Sigmoid colon (tissue), 7 donors: ENCODE results near the gene AKAP14. TPM values are rescaled to one million over a fixed set of nuclear protein-coding genes. Genes with fewer than 3 reads are reported as not detected.
"Not testable (repeated sequence)": the region's sequence is repeated elsewhere in the genome, so short reads cannot be mapped to it uniquely, and the experiment has no call there.

Experiments
- DNase-seq: peaks from one replicate; pipeline ENCODE4 v3.0.0-alpha.2; 2019
- H3K27ac ChIP-seq, 4 donors: fragments of 200-600 bp; sonication (generic); one replicate each; pipeline ENCODE4 v1.5.1; 2016 to 2019; ENCODE audit warnings: mild to moderate bottlenecking in 1 of 4
- H3K27me3 ChIP-seq, 3 donors: fragments of 200-600 bp; sonication (generic); one replicate each; pipeline ENCODE4 v1.5.1; 2019; ENCODE audit warnings: mild to moderate bottlenecking in 1 of 3
- H3K36me3 ChIP-seq, 4 donors: fragments of 200-600 bp; sonication (generic); one replicate each; pipeline ENCODE4 v1.5.1; 2016 to 2019
- H3K4me1 ChIP-seq, 4 donors: fragments of 200-600 bp; sonication (generic); one replicate each; pipeline ENCODE4 v1.5.1; 2017 to 2019
- H3K4me3 ChIP-seq, 4 donors: fragments of 200-600 bp; sonication (generic); one replicate each; pipeline ENCODE4 v1.5.1; 2017 to 2019; ENCODE audit warnings: mild to moderate bottlenecking in 2 of 4, moderate library complexity in 1 of 4
- H3K9me3 ChIP-seq, 4 donors: fragments of 200-600 bp in 3 of 4; sonication (generic) in 3 of 4; one replicate each; pipeline versions ENCODE4 v1.5.1 to v1.6.1; 2013 to 2019
- EP300 ChIP-seq, 4 donors: sonication (generic); formaldehyde crosslinking; IDR thresholded peaks; one replicate each; pipeline ENCODE4 v1.6.1; 2017; ENCODE audit warnings: antibody characterized with exemption in 4 of 4
- POLR2A ChIP-seq, 2 donors: fragments of 450-650 bp; IDR thresholded peaks; one replicate each; pipeline ENCODE4 v1.6.1; 2016; ENCODE audit warnings: antibody characterized with exemption in 2 of 2, mild to moderate bottlenecking in 2 of 2, moderate library complexity in 2 of 2
- POLR2AphosphoS5 ChIP-seq, 4 donors: sonication (generic); formaldehyde crosslinking; IDR thresholded peaks; one replicate each; pipeline ENCODE4 v1.6.1; 2017; ENCODE audit warnings: antibody characterized with exemption in 4 of 4
- WGBS, 2 donors: extraction: QIAGEN DNeasy Blood & Tissue Kit; methylation state at CpG; one replicate each; pipeline ENCODE4 v1.1.7; 2013; 5-methylcytosine and 5-hydroxymethylcytosine counted together
- intact Hi-C: fragments of 100-400 bp; cut with DNase I; formaldehyde crosslinking; loops from one replicate; pipeline ENCODE4 v1.15.1; 2023
- polyA plus RNA-seq, 3 donors: library from polyadenylated mRNA; stranded (reverse); fragments of 200-250 nt; gene quantifications; one replicate each; pipeline ENCODE4 v1.2.3, GENCODE V29; 2013
- total RNA-seq, 4 donors: library from RNA; depleted of rRNA; stranded (reverse); fragments of >200 nt; gene quantifications; one replicate each; pipeline ENCODE4 v1.1.0, GENCODE V29; 2016
- TF ChIP-seq, protein P1 (sequence below), 4 experiments: fragments of 450-650 bp in 3 of 4; fragments of 200-600 bp in 1 of 4; IDR thresholded peaks; one replicate each; pipeline ENCODE4 v1.5.1; 2016 to 2019; ENCODE audit warnings: antibody characterized with exemption in 4 of 4, mild to moderate bottlenecking in 3 of 4, moderate library complexity in 2 of 4
- donor health status: healthy with polysubstance abuse.
- donor health status: Bipolar disorder and iron deficiency.
- donor health status: healthy.

Gene AKAP14
- total and polyA plus RNA-seq, 7 donors = not detected

DNA sequence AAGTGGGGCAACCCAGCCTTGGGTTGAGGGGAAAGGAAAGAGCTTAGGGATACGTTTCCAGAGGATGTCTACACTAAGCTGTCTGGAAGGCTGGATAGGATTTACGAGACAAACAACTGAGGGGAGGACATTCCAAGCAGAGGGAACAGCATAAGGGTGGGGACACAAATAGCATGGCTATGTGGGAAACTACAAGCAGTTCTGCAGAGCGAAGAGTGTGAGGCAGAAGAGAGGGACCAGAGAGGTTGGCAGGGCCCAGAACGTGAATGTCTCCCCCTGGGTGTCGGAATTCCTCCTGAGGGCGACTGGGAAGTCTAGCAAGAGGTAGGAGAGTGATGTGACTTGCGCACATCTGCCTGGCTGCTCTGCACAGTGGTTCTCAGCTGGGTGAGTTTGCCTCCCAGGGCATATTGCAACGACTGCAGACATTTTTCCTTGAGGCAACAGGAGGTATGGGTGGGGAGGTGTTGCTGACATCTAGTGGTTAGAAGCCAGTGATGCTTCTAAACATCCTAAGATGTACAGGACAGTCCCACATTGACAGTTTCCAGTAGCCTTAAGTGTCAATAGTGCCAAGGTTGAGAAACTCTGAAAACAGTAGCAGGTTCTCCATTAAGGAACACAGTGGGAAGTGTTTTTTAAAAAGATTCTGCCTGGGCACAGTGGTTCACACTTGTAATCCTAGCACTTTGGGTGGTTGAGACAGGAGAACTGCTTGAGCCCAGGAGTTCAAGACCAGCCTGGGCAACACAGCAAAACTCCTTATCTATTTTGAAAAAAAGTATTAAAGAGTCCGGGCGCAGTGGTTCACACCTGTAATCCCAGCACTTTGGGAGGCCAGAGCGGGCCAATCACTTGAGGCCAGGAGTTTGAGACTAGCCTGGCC, 14.9 kb upstream of the AKAP14 start:
- no peak for TF ChIP-seq POLR2AphosphoS5 (IDR thresholded peaks at IDR 0.05)
- TF ChIP-seq, protein P1, sequence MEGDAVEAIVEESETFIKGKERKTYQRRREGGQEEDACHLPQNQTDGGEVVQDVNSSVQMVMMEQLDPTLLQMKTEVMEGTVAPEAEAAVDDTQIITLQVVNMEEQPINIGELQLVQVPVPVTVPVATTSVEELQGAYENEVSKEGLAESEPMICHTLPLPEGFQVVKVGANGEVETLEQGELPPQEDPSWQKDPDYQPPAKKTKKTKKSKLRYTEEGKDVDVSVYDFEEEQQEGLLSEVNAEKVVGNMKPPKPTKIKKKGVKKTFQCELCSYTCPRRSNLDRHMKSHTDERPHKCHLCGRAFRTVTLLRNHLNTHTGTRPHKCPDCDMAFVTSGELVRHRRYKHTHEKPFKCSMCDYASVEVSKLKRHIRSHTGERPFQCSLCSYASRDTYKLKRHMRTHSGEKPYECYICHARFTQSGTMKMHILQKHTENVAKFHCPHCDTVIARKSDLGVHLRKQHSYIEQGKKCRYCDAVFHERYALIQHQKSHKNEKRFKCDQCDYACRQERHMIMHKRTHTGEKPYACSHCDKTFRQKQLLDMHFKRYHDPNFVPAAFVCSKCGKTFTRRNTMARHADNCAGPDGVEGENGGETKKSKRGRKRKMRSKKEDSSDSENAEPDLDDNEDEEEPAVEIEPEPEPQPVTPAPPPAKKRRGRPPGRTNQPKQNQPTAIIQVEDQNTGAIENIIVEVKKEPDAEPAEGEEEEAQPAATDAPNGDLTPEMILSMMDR (IDR thresholded peaks at IDR 0.05) = peak; percentile 10 to 43 (median 26)

DNA sequence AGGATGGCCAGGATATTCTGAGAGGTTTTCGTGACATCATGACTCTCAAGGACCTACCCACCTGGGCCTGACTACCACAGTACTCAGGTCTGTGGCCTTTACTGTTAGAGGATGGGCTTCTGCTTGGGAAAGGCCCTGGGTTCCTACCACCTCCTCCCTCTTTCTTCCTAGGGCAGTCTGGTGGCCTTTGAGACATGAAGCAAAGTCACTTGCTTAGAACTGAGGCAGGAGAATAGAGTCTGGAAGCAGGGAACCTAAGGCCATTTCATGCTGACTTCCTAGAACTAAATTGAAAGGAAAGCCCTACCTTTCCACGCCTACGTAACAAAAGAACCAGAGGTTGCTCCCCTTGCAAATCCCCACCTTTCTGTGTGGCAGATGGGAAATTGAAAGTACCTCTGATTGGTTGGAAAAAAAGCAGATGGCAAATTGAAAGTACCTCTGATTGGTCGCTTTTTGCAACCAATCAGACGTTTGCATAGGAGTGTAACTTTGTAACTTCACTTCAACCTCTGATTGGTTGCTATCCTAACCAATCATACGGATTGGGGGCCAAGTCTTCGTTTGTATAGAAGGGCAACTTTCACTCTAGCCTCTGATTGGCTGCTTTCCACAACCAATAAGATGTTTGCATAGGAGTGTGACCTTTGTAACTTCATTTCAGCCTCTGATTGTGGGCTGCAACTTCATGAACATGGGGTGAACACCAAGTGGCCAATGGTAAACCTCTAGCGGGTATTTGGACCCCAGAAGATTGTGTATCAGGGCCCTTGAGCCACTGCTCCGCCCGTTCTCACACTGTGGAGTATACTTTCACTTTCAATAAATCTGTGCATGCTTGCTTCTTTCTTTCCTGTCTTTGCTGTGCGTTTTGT, 9.9 kb upstream of the AKAP14 start:
- DNase-seq = peak; percentile 9
- TF ChIP-seq, protein P1 (IDR thresholded peaks at IDR 0.05) = no peak
- no peak for TF ChIP-seq POLR2A (IDR thresholded peaks at IDR 0.05)
- TF ChIP-seq EP300 (IDR thresholded peaks at IDR 0.05) = no peak
- TF ChIP-seq POLR2AphosphoS5 (IDR thresholded peaks at IDR 0.05) = no peak
- H3K36me3 ChIP-seq = no peaks in the 10 kb centered on the region
- no peaks in the 10 kb centered on the region for H3K9me3 ChIP-seq
- peaks cover 0 to 4% (median 0%) of the 10 kb centered on the region in 4 donors for H3K4me1 ChIP-seq
- no peak overlapping the region for H3K4me3 ChIP-seq
- H3K27ac ChIP-seq = no peak overlapping the region
- WGBS, 2 donors = 38 to 79% methylated on average over 11 of the region's 11 CpGs
- no peaks in the 10 kb centered on the region for H3K27me3 ChIP-seq
- intact Hi-C loops = no loop called here

More for the DNA sequence above, 14.9 kb upstream of the AKAP14 start:
- Histone ChIP-seq H3K4me3 (no peak overlapping the region), H3K36me3 (peaks cover 0 to 15% (median 2%) of the 10 kb centered on the region in 4 donors), H3K9me3 (no peaks in the 10 kb centered on the region), H3K4me1 (no peaks in the 10 kb centered on the region), H3K27me3 (no peaks in the 10 kb centered on the region), H3K27ac (peak overlapping the region in 1 of 4 donors; percentile 14)
- intact Hi-C loops = no loop called here
- DNase-seq = no peak
- WGBS, 2 donors = 54 to 67% methylated on average over 11 of the region's 11 CpGs

DNA sequence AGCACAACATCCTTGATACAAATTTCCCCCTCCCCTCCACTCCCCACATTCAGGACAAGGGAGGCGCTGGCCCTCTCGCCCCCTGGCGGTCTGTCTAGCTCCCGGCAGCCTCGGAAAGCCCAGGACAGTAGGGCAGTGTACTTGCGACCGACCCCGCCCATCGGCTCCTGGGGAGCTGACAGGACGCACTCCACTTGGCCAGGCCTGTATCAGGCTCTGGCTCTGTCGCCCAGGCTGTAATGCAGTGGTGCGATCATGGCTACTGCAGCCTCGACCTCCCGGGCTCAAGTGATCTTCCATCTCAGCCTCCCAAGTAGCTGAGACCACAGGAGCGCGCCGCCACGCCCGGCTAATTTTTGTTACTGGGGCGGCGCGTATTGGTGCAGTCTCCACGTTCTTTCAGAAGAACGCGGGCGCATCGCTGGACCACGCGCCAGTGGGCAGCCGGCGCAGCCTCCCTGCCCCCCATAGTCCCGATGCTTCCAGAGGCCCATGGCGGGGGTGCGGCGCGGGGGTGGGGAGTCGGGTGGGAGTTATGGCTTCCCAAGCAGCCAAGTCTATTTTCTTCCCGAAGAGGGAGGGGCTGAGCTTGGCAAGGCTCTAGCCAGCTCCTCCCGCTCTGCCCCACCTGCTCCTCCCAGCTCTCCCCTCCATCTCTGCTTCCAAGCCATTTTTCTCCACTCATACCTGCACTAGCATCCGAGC, 7.8 kb upstream of the AKAP14 start:
- Histone ChIP-seq H3K27me3 (no peaks in the 10 kb centered on the region), H3K36me3 (no peaks in the 10 kb centered on the region), H3K4me1 (peaks cover 0 to 4% (median 0%) of the 10 kb centered on the region in 4 donors), H3K9me3 (no peaks in the 10 kb centered on the region), H3K4me3 (peak overlapping the region in 3 of 4 donors; percentile 14 to 39 (median 35)), H3K27ac (no peak overlapping the region)
- 9 to 16% methylated on average over 40 of the region's 40 CpGs for WGBS, 2 donors
- peak; percentile 70 for DNase-seq
- TF ChIP-seq, protein P1 (IDR thresholded peaks at IDR 0.05) = peak in 3 of 4 experiments; percentile 15 to 27 (median 18)
- no peak for TF ChIP-seq POLR2AphosphoS5 (IDR thresholded peaks at IDR 0.05)
- intact Hi-C loops = no loop called here

DNA sequence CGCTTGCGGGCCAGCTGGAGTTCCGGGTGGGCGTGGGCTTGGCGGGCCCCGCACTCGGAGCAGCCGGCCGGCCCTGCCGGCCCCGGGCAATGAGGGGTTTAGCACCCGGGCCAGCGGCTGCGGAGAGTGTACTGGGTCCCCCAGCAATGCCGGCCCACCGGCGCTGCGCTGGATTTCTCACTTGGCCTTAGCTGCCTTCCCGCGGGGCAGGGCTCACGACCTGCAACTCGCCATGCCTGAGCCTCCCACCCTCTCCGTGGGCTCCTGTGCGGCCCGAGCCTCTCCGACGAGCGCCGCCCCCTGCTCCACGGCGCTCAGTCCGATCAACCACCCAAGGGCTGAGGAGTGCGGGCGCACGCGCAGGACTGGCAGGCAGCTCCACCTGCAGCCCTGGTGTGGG, 5.1 kb upstream of the AKAP14 start:
- H3K4me1 ChIP-seq, DNase-seq, intact Hi-C loops, H3K27me3 ChIP-seq, H3K27ac ChIP-seq, H3K9me3 ChIP-seq, H3K36me3 ChIP-seq, H3K4me3 ChIP-seq: not testable (repeated sequence)
- WGBS, 2 donors = 92 to 93% methylated on average over 36 of the region's 36 CpGs

DNA sequence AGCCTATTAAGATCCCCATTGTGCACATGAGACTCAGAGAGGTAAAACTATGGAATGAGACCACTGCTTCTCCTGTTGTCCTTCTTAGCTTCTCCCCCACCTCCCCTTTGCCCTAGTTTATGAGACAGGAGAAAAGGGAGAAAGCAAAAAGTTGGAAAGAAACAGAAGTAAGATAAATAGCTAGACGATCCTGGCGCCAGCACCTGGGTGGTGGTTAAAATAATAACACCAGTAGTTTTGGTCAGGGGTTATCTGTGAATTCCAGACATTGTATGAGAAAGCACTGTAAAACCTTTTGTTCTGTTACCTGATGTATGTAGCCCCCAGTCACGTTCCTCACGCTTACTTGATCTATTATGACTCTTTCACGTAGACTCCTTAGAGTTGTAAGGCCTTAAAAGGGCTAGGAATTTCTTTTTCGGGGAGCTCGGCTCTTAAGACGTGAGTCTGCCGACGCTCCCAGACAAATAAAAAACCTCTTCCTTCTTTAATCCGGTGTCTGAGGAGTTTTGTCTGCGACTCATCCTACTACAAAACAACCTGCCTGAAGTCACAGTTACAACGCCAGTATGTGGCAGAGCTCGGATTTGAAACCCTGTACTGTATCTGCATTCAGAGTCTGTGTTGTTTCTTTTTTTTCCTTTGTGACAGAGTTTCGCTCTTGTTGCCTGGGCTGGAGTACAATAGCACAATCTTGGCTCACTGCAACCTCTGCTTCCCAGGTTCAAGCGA, 3.6 kb upstream of the AKAP14 start:
- WGBS, 2 donors = 79 to 80% methylated on average over 16 of the region's 16 CpGs
- intact Hi-C loops = not testable (repeated sequence)

More for the DNA sequence above, 3.6 kb upstream of the AKAP14 start:
- not testable (repeated sequence) for H3K4me3 ChIP-seq, H3K36me3 ChIP-seq, H3K9me3 ChIP-seq, H3K4me1 ChIP-seq, H3K27ac ChIP-seq, H3K27me3 ChIP-seq
- peak; percentile 19 for DNase-seq
